GM12878 (cell line): Measurements from ENCODE around the gene ITLN1. TPM values are rescaled to one million over a fixed set of nuclear protein-coding genes. Genes with fewer than 3 reads are reported as not detected.

Experiments
- ATAC-seq: fragments of 200-7000 bp; cut with Tn5 transposase; 3 replicates; pipeline ENCODE4 v1.9.1; 2020; ENCODE audit warnings: mild to moderate bottlenecking, moderate library complexity
- BruUV-seq: library from RNA; stranded (reverse); fragments of 400-500 nt; replicated peaks from 2 replicates; lab custom pipeline; 2021; lab: Mats Ljungman, UMichigan
- CTCF ChIA-PET: fragments of 300-600 bp; sonication (Branson Sonifier 250); formaldehyde crosslinking; extraction: SDS; loops from one replicate; lab custom pipeline; 2021; ENCODE audit warnings: inconsistent platforms; lab: Yijun Ruan, JAX
- POLR2A ChIA-PET: fragments of 350-600 bp; formaldehyde crosslinking; extraction: SDS; loops from one replicate; lab custom pipeline; 2021; ENCODE audit warnings: inconsistent platforms; lab: Charles Lee
- RAD21 ChIA-PET: fragments of 300-600 bp; sonication (Branson Sonifier 250); formaldehyde crosslinking; loops from one replicate; lab custom pipeline; 2023; ENCODE audit warnings: antibody characterized with exemption; ENCODE audit not compliant: unreplicated experiment; lab: Charles Lee
- SMC1A ChIA-PET: fragments of 300-600 bp; sonication (Branson Sonifier 250); formaldehyde crosslinking; loops from one replicate; lab custom pipeline; 2023; ENCODE audit not compliant: unreplicated experiment, uncharacterized antibody; lab: Charles Lee
- DNase-seq: peaks from one replicate; pipeline ENCODE4 v3.0.0-alpha.2; 2011; ENCODE audit warnings: low read depth, low spot score
- FAIRE-seq: peaks from 3 replicates; lab custom pipeline; 2011; peaks lifted over from hg19 to GRCh38; lab: Jason Lieb, UNC
- H2AFZ ChIP-seq: 2 replicates; pipeline ENCODE4 v1.6.0; 2011; ENCODE audit warnings: low read depth, low read length, control low read depth; ENCODE audit not compliant: control insufficient read depth
- H3K27ac ChIP-seq: 2 replicates; pipeline ENCODE4 v1.5.1; 2011; ENCODE audit warnings: control low read depth; ENCODE audit not compliant: control insufficient read depth, insufficient read depth
- H3K27me3 ChIP-seq, 2 experiments: replicated peaks in 1 of 2; 2 replicates each; pipeline versions ENCODE4 v1.6.0 to v1.6.1; 2011; ENCODE audit warnings: low read length in 1 of 2; ENCODE audit not compliant: control insufficient read depth in 2 of 2, insufficient read depth in 2 of 2
- H3K36me3 ChIP-seq, 2 experiments: 2 replicates each; pipeline ENCODE4 v1.5.1; 2011; ENCODE audit warnings: low read length in 1 of 2; ENCODE audit not compliant: control insufficient read depth in 2 of 2, insufficient read depth in 2 of 2
- H3K4me1 ChIP-seq: 2 replicates; pipeline ENCODE4 v1.6.1; 2011; ENCODE audit warnings: mild to moderate bottlenecking, low read length, moderate library complexity, mixed read lengths; ENCODE audit not compliant: control insufficient read depth, insufficient read depth
- H3K4me2 ChIP-seq: 2 replicates; pipeline ENCODE4 v1.6.0; 2011; ENCODE audit warnings: control low read depth; ENCODE audit not compliant: control insufficient read depth, insufficient read depth
- H3K4me3 ChIP-seq: fragments of 200-600 bp; sonication (generic); 2 replicates; pipeline ENCODE4 v1.5.1; 2016
- H3K79me2 ChIP-seq: 2 replicates; pipeline ENCODE4 v1.6.0; 2011; ENCODE audit warnings: low read length; ENCODE audit not compliant: control insufficient read depth, insufficient read depth
- H3K9ac ChIP-seq: 2 replicates; pipeline ENCODE4 v1.8.0; 2011; ENCODE audit warnings: low read length, control low read depth, mixed read lengths; ENCODE audit not compliant: control insufficient read depth, insufficient read depth
- H3K9me3 ChIP-seq: replicated peaks from 3 replicates; pipeline ENCODE4 v1.5.1; 2011; ENCODE audit warnings: mild to moderate bottlenecking, low read length; ENCODE audit not compliant: control insufficient read depth, insufficient read depth
- H4K20me1 ChIP-seq: 2 replicates; pipeline ENCODE4 v1.6.0; 2011; ENCODE audit not compliant: control insufficient read depth, insufficient read depth
- BRCA1 ChIP-seq: IDR thresholded peaks from 2 replicates; pipeline ENCODE4 v1.6.1; 2011; ENCODE audit warnings: low read depth, low read length, improper control_type of control experiment
- DPF2 ChIP-seq: fragments of 450-650 bp; IDR thresholded peaks from 2 replicates; pipeline ENCODE4 v1.6.1; 2017; ENCODE audit warnings: mild to moderate bottlenecking
- EZH2 ChIP-seq: IDR thresholded peaks from 2 replicates; pipeline ENCODE4 v1.6.1; 2012; ENCODE audit warnings: low read depth, mild to moderate bottlenecking, control low read depth, inconsistent platforms, low read length, borderline replicate concordance; ENCODE audit not compliant: control insufficient read depth
- IRF3 ChIP-seq: fragments of 450-650 bp; IDR thresholded peaks from 2 replicates; pipeline ENCODE4 v1.6.1; 2014; ENCODE audit warnings: mild to moderate bottlenecking
- POLR2AphosphoS2 ChIP-seq: IDR thresholded peaks from 2 replicates; pipeline ENCODE4 v1.6.1; 2011; ENCODE audit warnings: low read depth, mild to moderate bottlenecking, low read length, improper control_type of control experiment, moderate library complexity
- RBBP5 ChIP-seq: fragments of 200-600 bp; sonication (generic); conservative IDR thresholded peaks from 2 replicates; pipeline ENCODE4 v1.6.1; 2016
- REST ChIP-seq: IDR thresholded peaks from 2 replicates; pipeline ENCODE4 v1.6.1; 2012; ENCODE audit warnings: mild to moderate bottlenecking, low read depth, low read length
- RFX5 ChIP-seq: IDR thresholded peaks from 2 replicates; pipeline ENCODE4 v1.6.1; 2011; ENCODE audit warnings: low read depth, low read length, improper control_type of control experiment
- SKIL ChIP-seq: fragments of 450-650 bp; IDR thresholded peaks from 2 replicates; pipeline ENCODE4 v1.6.1; 2017; ENCODE audit warnings: mild to moderate bottlenecking, low read depth, inconsistent platforms; ENCODE audit not compliant: poor library complexity, severe bottlenecking
- STAT1 ChIP-seq: fragments of 450-650 bp; conservative IDR thresholded peaks from 2 replicates; pipeline ENCODE4 v1.6.1; 2014; ENCODE audit warnings: antibody characterized with exemption, mild to moderate bottlenecking
- WRNIP1 ChIP-seq: IDR thresholded peaks from 2 replicates; pipeline ENCODE4 v1.6.1; 2011; ENCODE audit warnings: low read depth, low read length, improper control_type of control experiment, borderline replicate concordance
- YBX1 ChIP-seq: fragments of 450-650 bp; IDR thresholded peaks from 2 replicates; pipeline ENCODE4 v1.6.1; 2016; ENCODE audit warnings: antibody characterized with exemption
- ZBTB33 ChIP-seq: fragments of 450-650 bp; IDR thresholded peaks from 2 replicates; pipeline ENCODE4 v1.6.1; 2017; ENCODE audit warnings: mild to moderate bottlenecking
- WGBS: methylation state at CpG from one replicate; pipeline ENCODE4 v1.1.6; 2016; ENCODE audit warnings: low lambda C conversion rate; ENCODE audit not compliant: insufficient replicate concordance, insufficient coverage; ENCODE audit errors: missing lambda C conversion rate; 5-methylcytosine and 5-hydroxymethylcytosine counted together
- in situ Hi-C: fragments of 300-500 bp; cut with MboI; formaldehyde crosslinking; loops from 9 replicates; pipeline ENCODE4 v1.14.3; 2018; ENCODE audit warnings: mixed read lengths
- intact Hi-C: fragments of 100-400 bp; cut with micrococcal nuclease; formaldehyde crosslinking; loops from one replicate; pipeline ENCODE4 v1.14.2; 2022; ENCODE audit not compliant: unreplicated experiment
- polyA plus RNA-seq, 11 experiments: library from polyadenylated mRNA; depleted of rRNA in 4 of 11; unstranded in 6 of 11; stranded (reverse) in 5 of 11; fragments of >200 nt; fragmentation: Nextera tagmentation in 4 of 11; fragmentation: Illumina TruSeq in 1 of 11; extraction: Ambion mirVana in 4 of 11; extraction: Trizol in 1 of 11; gene quantifications; 1 replicate in 1 of 11; 2 replicates in 10 of 11; pipeline versions ENCODE4 v1.2.1 to v1.2.3, GENCODE V29; 2011 to 2016; ENCODE audit warnings: inconsistent platforms in 2 of 11, missing spikeins in 2 of 11, low read depth in 1 of 11
- total RNA-seq, 4 experiments: library from RNA; depleted of rRNA in 3 of 4; stranded (reverse); fragments of >200 nt in 3 of 4; fragmentation: Illumina TruSeq in 1 of 4; extraction: Trizol in 1 of 4; gene quantifications; 2 replicates each; pipeline versions ENCODE4 v1.2.1 to v1.2.3, GENCODE V29; 2013 to 2021

ITLN1 gene
- total and polyA plus RNA-seq, 10 of the 15 experiments (the other 5 are each of a cell fraction or from before 2014, with no cell fraction given): not detected

GRCh38 chr1:160879056-160879455 is 5.9 kb downstream of the ITLN1 start:
- H3K4me3 ChIP-seq: no peak overlapping the region
- H2AFZ ChIP-seq: no peak overlapping the region
- H3K36me3 ChIP-seq: no peaks in the 10 kb centered on the region
- DNase-seq (no peak), ATAC-seq (no peak), FAIRE-seq (no peak)
- H3K4me2 ChIP-seq: no peak overlapping the region
- no peaks in the 10 kb centered on the region for H4K20me1 ChIP-seq
- no peaks in the 10 kb centered on the region for H3K9me3 ChIP-seq
- 25% methylated on average over 8 of the region's 8 CpGs for WGBS
- intact Hi-C loops (no loop called here), in situ Hi-C loops (no loop called here)
- ChIA-PET POLR2A (interaction anchor here (1.5 kb wide), 1 partner anchor 23 kb away, joined by 3 read pairs; no protein-coding TSS in a partner anchor), RAD21 (interaction anchor here (0.6 to 1.4 kb wide), 4 partner anchors 14 to 72 kb away, joined by 3 to 4 read pairs (median 4); no protein-coding TSS in a partner anchor), CTCF (interaction anchor here (0.5 to 5.5 kb wide), 8 partner anchors 10 to 962 kb away, joined by 3 to 80 read pairs (median 5); partner anchors contain the start of gene CD244), SMC1A (interaction anchor here (0.5 to 3.1 kb wide), 11 partner anchors 9 to 103 kb away, joined by 3 to 27 read pairs (median 4); partner anchors contain the start of gene CD244)
- H3K79me2 ChIP-seq: no peaks in the 10 kb centered on the region
- no peak for TF ChIP-seq IRF3
- no peak for TF ChIP-seq EZH2
- TF ChIP-seq RFX5: no peak
- TF ChIP-seq REST: no peak
- TF ChIP-seq BRCA1: no peak
- no peak for TF ChIP-seq ZBTB33
- no peak for TF ChIP-seq SKIL
- no peak for TF ChIP-seq RBBP5
- TF ChIP-seq YBX1: no peak
- no peak for TF ChIP-seq STAT1
- no peak for TF ChIP-seq POLR2AphosphoS2
- no peak for TF ChIP-seq WRNIP1
- no peak for TF ChIP-seq DPF2
- no peak overlapping the region for H3K27ac ChIP-seq
- no peaks in the 10 kb centered on the region for H3K4me1 ChIP-seq
- no TSS peak for BruUV-seq
- no peaks in the 10 kb centered on the region for H3K27me3 ChIP-seq
- H3K9ac ChIP-seq: no peak overlapping the region
